BLaER1 (cell line): Measurements from ENCODE around the gene S100B.

ENCODE experiments used
- H3K27ac ChIP-seq: shearing (Covaris generic); formaldehyde crosslinking; 2 replicates; pipeline ENCODE4 v1.8.1; 2022
- H3K27me3 ChIP-seq: shearing (Covaris generic); formaldehyde crosslinking; 2 replicates; pipeline ENCODE4 v1.8.1; 2022
- H3K36me3 ChIP-seq: shearing (Covaris generic); formaldehyde crosslinking; 2 replicates; pipeline ENCODE4 v1.8.1; 2022
- H3K4me1 ChIP-seq: shearing (Covaris generic); formaldehyde crosslinking; 2 replicates; pipeline ENCODE4 v1.8.1; 2022
- H3K4me2 ChIP-seq: shearing (Covaris generic); formaldehyde crosslinking; 2 replicates; pipeline ENCODE4 v1.8.1; 2022
- H3K4me3 ChIP-seq: shearing (Covaris generic); formaldehyde crosslinking; 2 replicates; pipeline ENCODE4 v1.8.1; 2022
- H3K9ac ChIP-seq: shearing (Covaris generic); formaldehyde crosslinking; 2 replicates; pipeline ENCODE4 v1.8.1; 2022
- H3K9me3 ChIP-seq: shearing (Covaris generic); formaldehyde crosslinking; 2 replicates; pipeline ENCODE4 v1.8.1; 2022
- H4K20me1 ChIP-seq: shearing (Covaris generic); formaldehyde crosslinking; 2 replicates; pipeline ENCODE4 v1.8.1; 2022
- Cebpa-rat ChIP-seq: shearing (Covaris generic); IDR thresholded peaks from 2 replicates; pipeline ENCODE4 v1.8.1; 2022

The S100B gene

DNA sequence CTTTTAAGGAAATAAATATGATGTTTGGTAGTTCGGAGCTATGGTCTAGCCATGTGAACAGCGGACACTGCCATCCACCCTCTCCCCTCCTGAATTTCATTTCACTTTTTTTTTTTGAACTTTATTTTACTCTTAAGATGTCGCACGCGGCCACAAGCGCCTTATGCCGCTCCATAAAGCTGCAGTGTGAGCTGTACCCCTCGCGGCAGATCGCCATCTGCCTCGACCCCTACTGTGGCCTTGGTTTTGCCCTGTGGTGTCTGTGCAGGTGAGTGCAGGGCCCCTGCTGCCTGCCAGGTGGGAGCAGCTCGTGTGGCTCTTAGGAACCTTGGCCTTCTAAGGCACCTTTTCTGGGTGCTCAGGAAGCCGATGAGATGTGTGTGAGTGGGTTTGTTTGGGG, 48.1 kb downstream of the S100B start:
- Histone ChIP-seq H3K4me3 (no peak overlapping the region), H3K27ac (no peak overlapping the region), H3K9me3 (no peaks in the 10 kb centered on the region), H4K20me1 (no peaks in the 10 kb centered on the region), H3K36me3 (peaks cover 71% of the 10 kb centered on the region), H3K27me3 (no peaks in the 10 kb centered on the region), H3K4me2 (no peak overlapping the region), H3K4me1 (peaks cover 31% of the 10 kb centered on the region), H3K9ac (no peak overlapping the region)
- TF ChIP-seq Cebpa-rat: no peak

DNA sequence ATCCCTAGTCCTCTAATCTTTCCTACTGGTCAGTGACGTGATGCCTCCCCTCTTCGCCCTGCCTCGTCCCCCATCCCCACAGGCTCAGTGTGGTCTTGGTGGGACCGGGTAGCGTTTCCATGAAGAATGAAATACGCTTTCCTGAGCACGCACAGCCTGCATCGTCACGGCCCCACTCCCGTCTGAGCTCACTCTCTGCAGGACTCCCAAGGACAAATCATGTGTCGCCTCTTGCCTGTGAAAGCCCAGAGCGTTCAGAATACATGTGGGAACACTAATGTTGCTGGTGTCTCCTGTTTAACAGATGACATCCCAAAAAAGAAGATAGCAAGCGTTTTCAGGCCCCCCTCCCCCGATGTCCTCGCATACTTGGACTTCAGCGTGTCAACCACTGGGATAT, 49.2 kb downstream of the S100B start:
- no peak overlapping the region for H3K4me2 ChIP-seq
- H3K36me3 ChIP-seq: peaks cover 68% of the 10 kb centered on the region
- no peaks in the 10 kb centered on the region for H4K20me1 ChIP-seq
- no peak overlapping the region for H3K27ac ChIP-seq
- no peaks in the 10 kb centered on the region for H3K9me3 ChIP-seq
- no peaks in the 10 kb centered on the region for H3K27me3 ChIP-seq
- no peak overlapping the region for H3K9ac ChIP-seq
- no peak for TF ChIP-seq Cebpa-rat
- H3K4me1 ChIP-seq: peaks cover 22% of the 10 kb centered on the region
- no peak overlapping the region for H3K4me3 ChIP-seq

DNA sequence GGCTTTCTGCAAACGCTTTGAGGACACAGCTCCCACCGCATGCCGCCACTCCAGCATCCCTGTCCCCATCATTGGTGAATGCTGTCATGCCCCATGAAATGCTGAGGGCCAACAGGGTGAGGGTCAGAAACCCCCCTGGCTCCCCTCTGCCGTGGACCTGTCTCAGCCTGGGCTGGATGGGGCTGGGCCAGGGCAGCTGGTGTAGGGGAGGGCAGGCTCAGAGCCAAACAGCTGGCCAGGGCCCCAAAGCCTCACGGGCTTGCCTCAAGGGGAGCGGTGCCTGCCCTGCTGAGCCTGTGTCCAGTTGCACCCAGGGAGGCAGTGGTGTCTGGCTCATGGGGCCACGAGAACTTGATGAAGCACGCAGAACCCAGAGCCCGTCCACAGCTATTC, 49.7 kb downstream of the S100B start:
- Histone ChIP-seq H3K27me3 (no peaks in the 10 kb centered on the region), H3K9ac (no peak overlapping the region), H3K27ac (no peak overlapping the region), H3K36me3 (peaks cover 71% of the 10 kb centered on the region), H3K9me3 (no peaks in the 10 kb centered on the region), H3K4me3 (no peak overlapping the region), H3K4me1 (peaks cover 17% of the 10 kb centered on the region), H3K4me2 (no peak overlapping the region), H4K20me1 (no peaks in the 10 kb centered on the region)
- no peak for TF ChIP-seq Cebpa-rat

DNA sequence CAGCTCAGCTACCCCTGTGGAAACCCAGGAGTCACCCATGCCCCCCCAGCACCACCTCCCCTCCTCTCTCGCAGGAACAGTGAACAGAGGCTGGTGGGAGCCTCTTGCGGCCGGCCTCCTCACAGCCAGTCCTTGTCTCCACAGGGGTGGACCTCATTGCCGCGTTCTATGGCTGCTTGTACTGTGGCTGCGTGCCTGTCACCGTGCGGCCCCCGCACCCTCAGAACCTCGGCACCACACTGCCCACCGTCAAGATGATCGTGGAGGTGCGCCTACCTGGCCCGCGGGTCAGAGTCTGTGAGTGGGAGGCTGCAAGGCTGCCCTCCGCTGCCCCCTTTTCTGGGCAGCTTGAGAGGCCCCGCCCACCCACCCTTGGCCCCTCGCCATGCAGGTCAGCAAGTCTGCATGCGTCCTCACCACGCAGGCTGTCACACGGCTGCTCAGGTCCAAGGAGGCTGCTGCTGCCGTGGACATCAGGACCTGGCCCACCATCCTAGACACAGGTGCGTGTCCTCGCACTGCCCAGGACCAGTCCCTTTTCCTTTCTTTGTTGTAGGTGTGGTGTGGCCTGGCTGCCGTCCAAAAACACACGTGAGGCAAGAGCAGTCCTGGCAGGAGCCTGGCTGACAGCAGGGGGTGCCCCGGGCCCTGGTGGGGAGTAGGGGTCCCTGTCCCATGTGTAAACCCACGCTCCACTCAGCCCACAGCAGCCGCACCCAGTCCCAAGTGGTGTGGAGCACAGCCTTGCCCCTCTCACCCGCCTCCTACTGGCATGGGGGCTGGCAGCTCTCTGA, 50.3 kb downstream of the S100B start:
- H3K4me2 ChIP-seq: no peak overlapping the region
- no peak overlapping the region for H3K9ac ChIP-seq
- no peaks in the 10 kb centered on the region for H4K20me1 ChIP-seq
- no peaks in the 10 kb centered on the region for H3K27me3 ChIP-seq
- no peak overlapping the region for H3K27ac ChIP-seq
- H3K4me3 ChIP-seq: no peak overlapping the region
- H3K36me3 ChIP-seq: peaks cover 77% of the 10 kb centered on the region
- no peak for TF ChIP-seq Cebpa-rat
- no peaks in the 10 kb centered on the region for H3K9me3 ChIP-seq
- H3K4me1 ChIP-seq: peaks cover 11% of the 10 kb centered on the region

DNA sequence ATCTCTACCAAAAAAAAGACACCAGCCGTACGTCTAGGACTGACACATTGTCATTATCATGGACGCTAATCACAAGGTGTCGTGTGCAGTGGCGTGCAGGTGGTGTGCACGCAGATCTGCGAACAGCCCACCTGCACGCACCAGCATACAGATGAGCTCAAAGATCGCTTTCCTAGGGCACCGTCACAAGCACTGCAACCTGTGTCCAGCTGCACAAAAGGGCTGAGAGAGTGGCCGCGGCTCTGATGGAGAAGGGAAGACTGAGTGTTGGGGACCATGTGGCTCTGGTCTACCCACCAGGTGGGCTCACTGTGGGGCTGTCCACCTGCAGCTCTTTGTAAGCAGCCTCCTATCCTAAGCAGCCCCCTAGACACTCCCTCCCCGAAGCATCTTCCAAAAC, 50.9 kb downstream of the S100B start:
- Histone ChIP-seq H3K27me3 (no peaks in the 10 kb centered on the region), H3K4me3 (no peak overlapping the region), H3K27ac (no peak overlapping the region), H3K4me1 (peaks cover 5% of the 10 kb centered on the region), H4K20me1 (no peaks in the 10 kb centered on the region), H3K9ac (no peak overlapping the region), H3K36me3 (peaks cover 81% of the 10 kb centered on the region), H3K9me3 (no peaks in the 10 kb centered on the region), H3K4me2 (no peak overlapping the region)
- no peak for TF ChIP-seq Cebpa-rat

DNA sequence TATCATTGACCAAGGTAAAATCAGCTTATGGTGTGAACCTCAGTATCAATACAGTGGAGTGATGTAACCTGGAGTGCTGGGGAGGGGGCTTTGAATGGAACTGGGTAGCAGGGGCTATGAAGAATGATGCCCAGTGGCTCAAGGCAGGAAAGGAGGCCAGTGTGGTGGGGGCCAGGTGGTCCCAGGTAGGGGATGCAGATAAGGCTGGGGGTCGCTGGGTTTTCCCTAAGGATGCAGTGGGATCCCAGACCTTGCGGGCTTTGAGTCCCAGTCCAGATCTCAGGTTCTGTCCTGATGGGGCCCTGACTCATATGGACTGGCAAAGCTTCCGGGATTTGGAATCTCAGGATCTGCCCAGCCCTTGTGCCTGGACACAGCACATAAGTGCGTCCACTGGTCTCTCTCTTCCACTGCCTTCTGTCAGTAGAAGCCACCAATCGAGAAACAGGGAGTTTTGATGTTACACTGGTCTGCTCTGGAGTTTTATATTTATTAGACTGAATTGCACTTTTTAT, 52.0 kb downstream of the S100B start:
- Histone ChIP-seq H3K4me1 (no peaks in the 10 kb centered on the region), H3K4me3 (no peak overlapping the region), H3K9me3 (no peaks in the 10 kb centered on the region), H3K9ac (no peak overlapping the region), H3K36me3 (peaks cover 88% of the 10 kb centered on the region), H3K27ac (no peak overlapping the region), H3K27me3 (no peaks in the 10 kb centered on the region), H3K4me2 (no peak overlapping the region), H4K20me1 (no peaks in the 10 kb centered on the region)
- TF ChIP-seq Cebpa-rat: no peak

DNA sequence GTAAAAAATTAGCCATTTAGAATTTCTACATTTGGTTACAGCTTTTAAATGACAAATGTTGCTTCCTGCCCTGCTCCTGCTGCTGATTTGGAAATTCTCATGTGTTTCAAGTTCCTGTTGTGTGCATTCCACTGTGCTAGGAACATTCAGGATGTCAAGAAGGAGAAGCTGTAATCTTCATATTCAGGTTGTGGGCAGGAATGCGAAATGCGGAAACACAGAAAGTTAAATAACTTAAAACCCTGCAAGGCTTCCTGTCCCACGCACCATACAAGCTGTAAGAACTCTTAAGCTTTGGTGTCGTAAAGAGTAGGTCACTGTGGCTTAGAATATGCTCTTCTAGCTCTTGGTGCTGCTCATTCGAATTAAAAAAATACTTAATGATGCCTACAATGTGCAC, 52.6 kb downstream of the S100B start:
- TF ChIP-seq Cebpa-rat: no peak
- H3K9ac ChIP-seq: no peak overlapping the region
- no peak overlapping the region for H3K27ac ChIP-seq

DNA sequence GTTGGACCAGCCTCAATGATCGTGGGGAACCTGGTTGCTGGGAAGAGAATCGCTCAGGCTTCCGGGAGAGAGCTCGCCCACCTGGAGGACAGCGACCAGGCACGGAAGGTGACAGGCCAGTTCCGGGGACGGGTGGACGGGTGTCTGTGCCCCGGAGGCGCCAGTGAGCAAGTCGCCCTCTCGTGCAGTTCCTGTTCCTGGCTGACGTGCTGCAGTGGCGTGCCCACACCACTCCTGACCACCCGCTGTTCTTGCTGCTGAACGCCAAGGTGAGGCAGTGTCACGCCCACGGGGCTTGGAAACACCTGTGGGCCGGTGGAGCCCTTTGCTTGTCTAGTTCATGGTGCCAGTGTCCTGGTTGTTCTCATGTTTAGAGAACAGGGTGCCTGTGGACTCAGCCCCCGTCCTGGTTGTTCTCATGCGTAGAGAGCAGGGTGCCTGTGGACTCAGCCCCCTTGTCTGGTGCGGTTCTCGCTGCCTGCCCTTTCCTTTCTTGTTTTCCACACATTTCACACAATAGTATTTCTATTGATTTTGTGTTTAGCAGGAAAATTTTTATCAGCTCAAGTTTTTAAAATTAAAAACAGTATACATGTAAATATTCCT, 53.1 kb downstream of the S100B start:
- Histone ChIP-seq H3K36me3 (peaks cover 89% of the 10 kb centered on the region), H3K9me3 (no peaks in the 10 kb centered on the region; the same call in 1 of the 2 replicates), H3K4me2 (no peak overlapping the region), H3K9ac (no peak overlapping the region), H3K4me3 (no peak overlapping the region), H3K27me3 (no peaks in the 10 kb centered on the region), H4K20me1 (no peaks in the 10 kb centered on the region), H3K27ac (no peak overlapping the region), H3K4me1 (no peaks in the 10 kb centered on the region)
- TF ChIP-seq Cebpa-rat: no peak

More for the DNA sequence above, 52.6 kb downstream of the S100B start:
- Histone ChIP-seq H3K36me3 (peaks cover 89% of the 10 kb centered on the region), H3K27me3 (no peaks in the 10 kb centered on the region), H3K4me3 (no peak overlapping the region), H3K4me2 (no peak overlapping the region), H3K4me1 (no peaks in the 10 kb centered on the region), H3K9me3 (no peaks in the 10 kb centered on the region; the same call in 1 of the 2 replicates), H4K20me1 (no peaks in the 10 kb centered on the region)

DNA sequence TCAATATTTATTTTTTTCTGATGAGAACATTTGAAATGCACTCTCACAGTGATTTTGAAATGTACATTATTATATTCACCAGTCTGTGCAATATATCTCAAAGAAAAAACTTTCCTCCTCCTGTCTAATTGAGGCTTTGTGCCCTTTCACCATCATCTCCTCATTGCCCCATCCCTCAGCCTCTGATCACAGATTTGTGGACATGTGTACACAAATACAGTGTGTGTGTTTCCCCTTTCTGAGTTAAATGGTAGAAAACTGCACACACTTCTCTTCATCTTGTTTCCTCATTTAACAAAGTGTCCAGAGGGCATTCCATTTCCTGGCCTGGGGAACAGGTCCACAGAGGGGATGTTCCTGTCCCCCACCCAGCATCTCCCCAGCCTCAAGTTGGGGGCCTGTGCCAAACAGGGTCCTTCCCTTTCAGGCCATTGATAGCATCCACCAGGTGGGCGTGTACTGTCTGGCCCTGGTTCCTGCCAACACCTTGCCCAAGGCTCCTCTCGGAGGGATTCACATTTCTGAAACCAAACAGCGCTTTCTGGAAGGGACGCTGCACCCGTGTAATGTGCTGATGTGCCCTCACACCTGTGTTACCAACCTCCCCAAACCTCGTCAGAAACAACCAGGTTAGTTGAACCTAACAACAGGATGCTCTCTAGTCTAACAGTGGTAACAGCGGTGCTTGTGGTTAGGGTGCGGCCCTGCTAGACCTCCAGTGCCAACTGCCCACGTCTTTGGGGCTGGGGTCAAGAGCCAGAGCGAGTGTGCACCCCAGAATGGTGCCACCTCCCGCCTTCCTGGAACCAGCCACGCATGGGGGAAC, 54.6 kb downstream of the S100B start:
- Histone ChIP-seq H3K9me3 (no peaks in the 10 kb centered on the region; the same call in 1 of the 2 replicates), H3K4me2 (no peak overlapping the region), H4K20me1 (no peaks in the 10 kb centered on the region), H3K27me3 (no peaks in the 10 kb centered on the region), H3K27ac (no peak overlapping the region), H3K4me1 (no peaks in the 10 kb centered on the region), H3K4me3 (no peak overlapping the region), H3K36me3 (peaks cover 91% of the 10 kb centered on the region), H3K9ac (no peak overlapping the region)
- TF ChIP-seq Cebpa-rat: no peak
